ENCODE measurements around the gene PPP1R12B.
"Not testable (repeated sequence)": the region's sequence is repeated elsewhere in the genome, so short reads cannot be mapped to it uniquely, and the experiment has no call there.

PPP1R12B gene

GRCh38 chr1:202547215-202547614 is 198.7 kb downstream of the PPP1R12B start:
- in situ Hi-C loops (cut with MboI; ENCODE audit: low pct_unique_long_range_greater_than_20kb, low sequenced_read_pairs, unreplicated experiment) = no loop called here
- no peak for TF ChIP-seq CTCF (IDR thresholded peaks at IDR 0.05; ENCODE audit: extremely low read depth, insufficient read depth, missing control alignments)
- DNase-seq (ENCODE audit: low spot score) = no peak

- in situ Hi-C loops (cut with MboI; ENCODE audit: low pct_unique_long_range_greater_than_20kb, low sequenced_read_pairs, unreplicated experiment); DNase-seq (ENCODE audit: low spot score): not testable (repeated sequence)
Measured at GRCh38 chr1:202550088-202550487, 201.6 kb downstream of the PPP1R12B start.

GRCh38 chr1:202551683-202552082 is 203.2 kb downstream of the PPP1R12B start:
- in situ Hi-C loops (cut with MboI; ENCODE audit: low pct_unique_long_range_greater_than_20kb, low sequenced_read_pairs, unreplicated experiment) = no loop called here
- TF ChIP-seq CTCF (IDR thresholded peaks at IDR 0.05; ENCODE audit: extremely low read depth, insufficient read depth, missing control alignments) = no peak
- no peak for DNase-seq (ENCODE audit: low spot score)

GRCh38 chr1:202552615-202553014 is 204.1 kb downstream of the PPP1R12B start:
- DNase-seq (ENCODE audit: low spot score); in situ Hi-C loops (cut with MboI; ENCODE audit: low pct_unique_long_range_greater_than_20kb, low sequenced_read_pairs, unreplicated experiment): not testable (repeated sequence)

DNA sequence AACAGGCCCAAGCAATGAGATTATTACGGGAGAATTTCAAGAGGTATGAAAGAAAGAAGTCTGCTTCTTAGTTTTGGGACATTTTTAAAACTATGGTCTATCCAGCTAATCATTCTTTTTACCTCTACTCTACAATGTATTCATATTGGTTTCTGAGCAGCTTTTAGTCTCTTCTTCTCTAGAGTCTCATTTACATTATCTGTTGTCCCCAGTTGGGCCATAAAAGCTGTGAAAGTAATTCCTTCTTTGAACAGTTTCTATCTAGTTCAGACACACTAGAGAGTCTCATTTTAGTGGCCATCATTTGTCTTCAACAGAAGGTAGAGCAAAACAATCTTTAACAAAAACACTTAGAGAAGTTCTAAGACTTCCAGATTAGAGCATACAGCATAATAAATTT is 204.6 kb downstream of the PPP1R12B start:
- DNase-seq (ENCODE audit: low spot score); in situ Hi-C loops (cut with MboI; ENCODE audit: low pct_unique_long_range_greater_than_20kb, low sequenced_read_pairs, unreplicated experiment): not testable (repeated sequence)

DNA sequence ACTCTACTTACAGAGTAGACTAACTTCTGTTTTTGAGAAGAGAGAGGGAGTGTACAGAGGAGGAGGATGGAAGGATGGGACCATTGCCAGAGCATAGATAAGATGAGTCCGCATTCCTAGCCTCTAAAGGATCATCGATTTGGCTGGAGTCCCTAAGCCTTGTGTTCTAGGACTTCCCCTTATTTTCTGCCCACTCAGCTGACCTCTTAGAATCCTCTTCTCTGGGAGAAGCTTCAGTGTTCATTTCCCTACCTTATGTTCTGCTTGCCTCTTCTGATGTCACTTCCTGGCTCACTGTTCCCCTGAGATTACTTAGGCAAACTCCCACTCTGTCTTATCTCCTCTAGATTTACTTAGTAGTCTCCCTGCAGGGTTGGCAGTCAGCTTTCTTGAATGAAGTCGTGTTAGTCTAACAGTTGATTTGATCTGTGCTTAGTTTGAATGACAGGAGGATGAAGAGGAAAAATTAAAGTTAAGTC is 205.1 kb downstream of the PPP1R12B start:
- no peak for TF ChIP-seq CTCF (IDR thresholded peaks at IDR 0.05; ENCODE audit: extremely low read depth, insufficient read depth, missing control alignments)
- no peak for DNase-seq (ENCODE audit: low spot score)
- in situ Hi-C loops (cut with MboI; ENCODE audit: low pct_unique_long_range_greater_than_20kb, low sequenced_read_pairs, unreplicated experiment) = no loop called here

- DNase-seq (ENCODE audit: low spot score); in situ Hi-C loops (cut with MboI; ENCODE audit: low pct_unique_long_range_greater_than_20kb, low sequenced_read_pairs, unreplicated experiment): not testable (repeated sequence)
Measured at GRCh38 chr1:202554619-202555018, 206.1 kb downstream of the PPP1R12B start.

DNA sequence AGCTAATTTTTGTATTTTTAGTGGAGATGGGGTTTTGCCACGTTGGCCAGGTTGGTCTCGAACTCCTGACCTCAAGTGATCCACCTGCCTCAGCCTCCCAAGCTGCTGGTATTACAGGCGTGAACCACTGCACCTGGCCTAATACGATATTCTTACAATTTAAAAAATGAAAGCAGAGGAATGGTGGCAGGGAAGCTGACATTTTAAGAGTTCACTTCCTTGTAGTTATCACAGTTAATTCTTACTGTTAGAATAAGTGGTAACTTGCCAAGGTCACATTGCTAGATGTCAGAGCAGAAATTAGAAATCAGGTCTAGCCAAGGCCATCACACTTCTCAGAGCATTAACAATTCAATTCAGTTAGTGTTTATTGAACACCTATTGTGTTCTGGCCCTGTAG is 207.5 kb downstream of the PPP1R12B start:
- in situ Hi-C loops (cut with MboI; ENCODE audit: low pct_unique_long_range_greater_than_20kb, low sequenced_read_pairs, unreplicated experiment); DNase-seq (ENCODE audit: low spot score): not testable (repeated sequence)

DNA sequence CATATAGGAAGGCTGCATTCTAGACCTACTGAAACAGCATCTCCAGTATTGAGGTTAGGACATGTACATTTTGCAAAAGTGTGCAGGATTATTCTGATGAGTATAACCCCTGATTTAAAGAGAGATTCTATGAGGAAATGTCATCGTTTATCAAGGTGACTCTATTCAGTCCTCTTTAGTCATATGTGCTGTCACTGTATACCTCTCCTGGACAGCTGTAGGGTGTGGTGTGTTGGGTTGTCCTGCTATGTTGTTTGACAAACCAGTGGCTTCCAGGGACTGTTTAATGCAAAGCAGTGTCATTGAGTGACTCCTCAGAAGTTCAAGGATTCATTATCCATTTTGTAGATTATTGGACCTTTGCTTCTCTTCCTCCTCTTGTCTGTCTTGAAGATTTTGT is 209.2 kb downstream of the PPP1R12B start:
- in situ Hi-C loops (cut with MboI; ENCODE audit: low pct_unique_long_range_greater_than_20kb, low sequenced_read_pairs, unreplicated experiment); DNase-seq (ENCODE audit: low spot score): not testable (repeated sequence)

DNA sequence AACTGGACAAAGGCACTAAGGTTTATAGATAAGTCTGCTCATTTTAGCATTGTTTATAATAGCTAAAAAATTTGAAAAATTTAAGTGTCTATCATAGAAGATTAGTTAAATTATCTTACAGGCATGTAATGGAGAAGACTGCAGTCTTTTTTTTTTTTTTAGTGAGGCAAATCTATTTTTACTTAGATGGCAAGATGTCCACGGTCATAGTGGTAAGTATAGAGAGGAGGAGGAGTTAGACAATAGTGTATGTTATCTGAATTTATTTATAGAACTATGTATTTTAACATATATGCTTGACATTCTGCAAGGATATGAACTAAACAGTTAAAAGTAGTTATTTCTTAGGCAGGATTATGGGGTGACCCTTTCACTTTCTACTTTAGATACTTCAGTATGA is 212.7 kb downstream of the PPP1R12B start:
- TF ChIP-seq CTCF (IDR thresholded peaks at IDR 0.05; ENCODE audit: extremely low read depth, insufficient read depth, missing control alignments) = no peak
- no peak for DNase-seq (ENCODE audit: low spot score)
- in situ Hi-C loops (cut with MboI; ENCODE audit: low pct_unique_long_range_greater_than_20kb, low sequenced_read_pairs, unreplicated experiment) = no loop called here

All from GM13977 (cell line).